H1 (cell line): Measurements from ENCODE around the gene BBS9. TPM values are rescaled to one million over a fixed set of nuclear protein-coding genes. Genes with fewer than 3 reads are reported as not detected.

ENCODE experiments used
- CHD1 ChIP-seq: IDR thresholded peaks from 2 replicates; pipeline ENCODE4 v1.6.1; 2012; ENCODE audit warnings: low read depth, low read length, improper control_type of control experiment
- CHD7 ChIP-seq: fragments of 300-600 bp; sonication (generic); IDR thresholded peaks from 2 replicates; pipeline ENCODE4 v1.7.1; 2012; ENCODE audit warnings: low read length, moderate library complexity, mild to moderate bottlenecking, inconsistent platforms; ENCODE audit not compliant: insufficient replicate concordance
- EP300 ChIP-seq, 2 experiments: IDR thresholded peaks; 1 replicate in 1 of 2; 2 replicates in 1 of 2; pipeline ENCODE4 v1.6.1; 2011 to 2012; ENCODE audit warnings: low read depth in 2 of 2, low read length in 2 of 2, mild to moderate bottlenecking in 2 of 2, borderline replicate concordance in 1 of 2, inconsistent platforms in 1 of 2, moderate library complexity in 1 of 2
- NANOG ChIP-seq: IDR thresholded peaks from 2 replicates; pipeline ENCODE4 v1.6.1; 2011; ENCODE audit warnings: low read length, low read depth, mild to moderate bottlenecking, inconsistent platforms; ENCODE audit not compliant: insufficient read depth, poor library complexity, severe bottlenecking
- TCF12 ChIP-seq: IDR thresholded peaks from 2 replicates; pipeline ENCODE4 v1.6.1; 2011; ENCODE audit warnings: low read depth, mild to moderate bottlenecking, low read length
- TEAD4 ChIP-seq: IDR thresholded peaks from 2 replicates; pipeline ENCODE4 v1.6.1; 2012; ENCODE audit warnings: low read depth, low read length, inconsistent platforms, mixed read lengths
- polyA plus RNA-seq, 7 experiments: library from polyadenylated mRNA; depleted of rRNA in 3 of 7; stranded (reverse) in 5 of 7; unstranded in 2 of 7; fragments of >200 nt in 5 of 7; fragments of 200-250 nt in 2 of 7; gene quantifications; 1 replicate in 5 of 7; 2 replicates in 1 of 7; 4 replicates in 1 of 7; pipeline versions ENCODE4 v1.2.1 to v1.2.3, GENCODE V29; 2011 to 2013; ENCODE audit warnings: missing spikeins in 2 of 7, mixed read lengths in 2 of 7
- total RNA-seq: library from RNA; stranded (reverse); fragmentation: NEBNext Ultra II Directional; extraction: Animal tissue kit (Norgen Biotek cat#: 25700); gene quantifications from 2 replicates; pipeline ENCODE4 v1.2.1, GENCODE V29; 2021

Gene BBS9
- total and polyA plus RNA-seq, 2 of the 8 experiments (the other 6 are each of a cell fraction or from before 2014, with no cell fraction given), result 22.3 to 37.0 TPM

- TF ChIP-seq CHD7 (no peak), TEAD4 (no peak), EP300 (IDR thresholded peaks at IDR 0.05; ENCODE audit: borderline replicate concordance in 1 of 2, low read depth in 2 of 2, low read length in 2 of 2) (no peak), NANOG (no peak), TCF12 (no peak), CHD1 (no peak)
Observed at GRCh38 chr7:33237036-33237435, 107.7 kb downstream of the BBS9 start (continued).
